OCI-LY3 (cell line): Measurements from ENCODE around the gene EIF2A.

Experiments used
- EZH2phosphoT487 ChIP-seq: fragments of 200-600 bp; shearing (Covaris generic); IDR thresholded peaks from 2 replicates; pipeline ENCODE4 v1.6.1; 2018; ENCODE audit warnings: antibody characterized with exemption, mixed run types, low read depth
- TF ChIP-seq, protein P1 (sequence below): fragments of 200-600, 300-600 bp; sonication (generic); IDR thresholded peaks from 2 replicates; pipeline ENCODE4 v1.5.1; 2014; ENCODE audit warnings: antibody characterized with exemption, low read length, low read depth

DNA sequence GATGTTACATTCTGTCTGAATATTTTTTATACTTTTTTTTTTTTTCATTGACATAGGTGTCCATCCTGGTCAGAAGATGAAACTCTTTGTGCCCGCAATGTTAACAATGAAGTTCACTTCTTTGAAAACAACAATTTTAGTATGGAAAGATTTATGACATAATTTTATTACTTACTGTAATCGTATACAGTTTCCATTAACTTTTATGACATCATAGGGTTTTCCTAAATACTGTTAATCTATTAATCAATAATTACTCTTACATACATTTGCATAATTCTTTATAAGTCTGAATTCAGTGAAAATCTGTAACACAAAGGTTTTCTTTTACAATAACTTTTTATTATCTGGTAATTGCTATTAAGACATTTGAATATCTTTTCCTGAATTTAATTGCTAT is 17.7 kb downstream of the EIF2A start:
- no peak for TF ChIP-seq EZH2phosphoT487
- TF ChIP-seq, protein P1, sequence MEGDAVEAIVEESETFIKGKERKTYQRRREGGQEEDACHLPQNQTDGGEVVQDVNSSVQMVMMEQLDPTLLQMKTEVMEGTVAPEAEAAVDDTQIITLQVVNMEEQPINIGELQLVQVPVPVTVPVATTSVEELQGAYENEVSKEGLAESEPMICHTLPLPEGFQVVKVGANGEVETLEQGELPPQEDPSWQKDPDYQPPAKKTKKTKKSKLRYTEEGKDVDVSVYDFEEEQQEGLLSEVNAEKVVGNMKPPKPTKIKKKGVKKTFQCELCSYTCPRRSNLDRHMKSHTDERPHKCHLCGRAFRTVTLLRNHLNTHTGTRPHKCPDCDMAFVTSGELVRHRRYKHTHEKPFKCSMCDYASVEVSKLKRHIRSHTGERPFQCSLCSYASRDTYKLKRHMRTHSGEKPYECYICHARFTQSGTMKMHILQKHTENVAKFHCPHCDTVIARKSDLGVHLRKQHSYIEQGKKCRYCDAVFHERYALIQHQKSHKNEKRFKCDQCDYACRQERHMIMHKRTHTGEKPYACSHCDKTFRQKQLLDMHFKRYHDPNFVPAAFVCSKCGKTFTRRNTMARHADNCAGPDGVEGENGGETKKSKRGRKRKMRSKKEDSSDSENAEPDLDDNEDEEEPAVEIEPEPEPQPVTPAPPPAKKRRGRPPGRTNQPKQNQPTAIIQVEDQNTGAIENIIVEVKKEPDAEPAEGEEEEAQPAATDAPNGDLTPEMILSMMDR: no peak
